Stimulated activated CD4-positive, alpha-beta T cell treated with anti-CD3 and anti-CD28 coated beads, Interleukin-1b, Interleukin-23, amount 100 ng/mL, for 1 hour (primary cell): ENCODE measurements around the gene CFAP74.

Source experiments
- DNase-seq, 2 donors: peaks; one replicate each; pipeline ENCODE4 v3.0.0-alpha.2; 2020; ENCODE audit warnings: low read depth in 2 of 2

Gene CFAP74

GRCh38 chr1:1929639-1930545 lies 73.7 kb downstream of the CFAP74 start:
- DNase-seq, result no peak

- no peak for DNase-seq
Measured at GRCh38 chr1:1929102-1929638, 74.4 kb downstream of the CFAP74 start.

GRCh38 chr1:1928231-1929101 lies 75.1 kb downstream of the CFAP74 start:
- DNase-seq, result no peak

- no peak for DNase-seq
Measured at GRCh38 chr1:1927751-1928150, 75.8 kb downstream of the CFAP74 start.

GRCh38 chr1:1926886-1927660 lies 76.5 kb downstream of the CFAP74 start:
- no peak for DNase-seq

- DNase-seq, result no peak
Measured at GRCh38 chr1:1926346-1926811, 77.2 kb downstream of the CFAP74 start.

- DNase-seq, result no peak
Measured at GRCh38 chr1:1925437-1926345, 77.9 kb downstream of the CFAP74 start.

GRCh38 chr1:1924849-1925248 lies 78.7 kb downstream of the CFAP74 start:
- DNase-seq, result no peak

GRCh38 chr1:1924386-1924785 lies 79.2 kb downstream of the CFAP74 start:
- DNase-seq, result no peak

- DNase-seq, result no peak
Measured at GRCh38 chr1:1922956-1923833, 80.4 kb downstream of the CFAP74 start.

- no peak for DNase-seq
Measured at GRCh38 chr1:1922702-1922955, 81.0 kb downstream of the CFAP74 start.

- no peak for DNase-seq
Measured at GRCh38 chr1:1921901-1922701, 81.5 kb downstream of the CFAP74 start.

- no peak for DNase-seq
Measured at GRCh38 chr1:1921459-1921862, 82.1 kb downstream of the CFAP74 start.

- DNase-seq, result no peak
Measured at GRCh38 chr1:1920608-1921458, 82.8 kb downstream of the CFAP74 start.

GRCh38 chr1:1920057-1920607 lies 83.5 kb downstream of the CFAP74 start:
- no peak for DNase-seq

GRCh38 chr1:1919304-1920056 lies 84.1 kb downstream of the CFAP74 start:
- peak; percentile 97 to 100 for DNase-seq

- peak in 1 of 2 donors; percentile 17 for DNase-seq
Measured at GRCh38 chr1:1918901-1919303, 84.7 kb downstream of the CFAP74 start, which contains the start of gene TMEM52. TMEM52 (minus strand) TSS chr1:1919279; CDS start chr1:1919265, 14 bp downstream.
